GM12892 (cell line): ENCODE results near the gene TENM3.
"Not testable (repeated sequence)": the region's sequence is repeated elsewhere in the genome, so short reads cannot be mapped to it uniquely, and the experiment has no call there.

Experiments
- DNase-seq: peaks from one replicate; pipeline ENCODE4 v3.0.0; 2011; ENCODE audit not compliant: insufficient read length
- FAIRE-seq: peaks from 2 replicates; lab custom pipeline; 2011; peaks lifted over from hg19 to GRCh38; lab: Jason Lieb, UNC
- POLR2A ChIP-seq: IDR thresholded peaks from 2 replicates; pipeline ENCODE4 v1.6.1; 2011; ENCODE audit warnings: low read depth, low read length, control low read depth
- POLR2AphosphoS5 ChIP-seq: IDR thresholded peaks from 2 replicates; pipeline ENCODE4 v1.6.1; 2011; ENCODE audit warnings: low read depth, low read length, control low read depth
- TAF1 ChIP-seq: IDR thresholded peaks from 2 replicates; pipeline ENCODE4 v1.6.1; 2011; ENCODE audit warnings: low read depth, mild to moderate bottlenecking, control low read depth, low read length, borderline replicate concordance

The TENM3 gene

GRCh38 chr4:182354867-182355266 lies 111.7 kb downstream of the TENM3 start:
- DNase-seq, result no peak
- no peak for TF ChIP-seq POLR2A
- no peak for TF ChIP-seq POLR2AphosphoS5
- no peak for TF ChIP-seq TAF1
- no peak for FAIRE-seq

- DNase-seq, result no peak
- no peak for FAIRE-seq
- TF ChIP-seq TAF1 (no peak), POLR2AphosphoS5 (no peak), POLR2A (no peak)
Measured at GRCh38 chr4:182367153-182367552, 124.0 kb downstream of the TENM3 start.

- no peak for FAIRE-seq
- no peak for DNase-seq
- TF ChIP-seq POLR2AphosphoS5, result no peak
- no peak for TF ChIP-seq TAF1
- no peak for TF ChIP-seq POLR2A
Measured at GRCh38 chr4:182369211-182369610, 126.0 kb downstream of the TENM3 start.

- FAIRE-seq (no peak), DNase-seq (no peak)
- TF ChIP-seq TAF1 (no peak), POLR2A (no peak), POLR2AphosphoS5 (no peak)
Measured at GRCh38 chr4:182370491-182370890, 127.3 kb downstream of the TENM3 start.

- no peak for TF ChIP-seq POLR2A
- TF ChIP-seq TAF1, result no peak
- no peak for TF ChIP-seq POLR2AphosphoS5
- no peak for FAIRE-seq
- no peak for DNase-seq
Measured at GRCh38 chr4:182380771-182381181, 137.6 kb downstream of the TENM3 start.

GRCh38 chr4:182382941-182383340 lies 139.7 kb downstream of the TENM3 start:
- FAIRE-seq, result no peak

GRCh38 chr4:182384631-182385091 lies 141.5 kb downstream of the TENM3 start:
- TF ChIP-seq POLR2A (no peak), POLR2AphosphoS5 (no peak), TAF1 (no peak)
- FAIRE-seq (no peak), DNase-seq (no peak)

More at GRCh38 chr4:182382941-182383340, 139.7 kb downstream of the TENM3 start:
- DNase-seq, result no peak
- TF ChIP-seq TAF1, result no peak
- TF ChIP-seq POLR2AphosphoS5, result no peak
- no peak for TF ChIP-seq POLR2A

- no peak for TF ChIP-seq TAF1
- TF ChIP-seq POLR2AphosphoS5, result no peak
- no peak for TF ChIP-seq POLR2A
- FAIRE-seq (no peak), DNase-seq (no peak)
Measured at GRCh38 chr4:182385897-182386296, 142.7 kb downstream of the TENM3 start.

- not testable (repeated sequence) for DNase-seq, FAIRE-seq
Measured at GRCh38 chr4:182386576-182386975, 143.4 kb downstream of the TENM3 start.

GRCh38 chr4:182391111-182391684 lies 148.0 kb downstream of the TENM3 start:
- TF ChIP-seq TAF1, result no peak
- TF ChIP-seq POLR2A, result no peak
- no peak for TF ChIP-seq POLR2AphosphoS5
- FAIRE-seq (no peak), DNase-seq (no peak)

GRCh38 chr4:182394181-182394580 lies 151.0 kb downstream of the TENM3 start:
- FAIRE-seq (no peak), DNase-seq (no peak)
- TF ChIP-seq TAF1 (no peak), POLR2A (no peak), POLR2AphosphoS5 (no peak)

GRCh38 chr4:182400081-182400480 lies 156.9 kb downstream of the TENM3 start:
- DNase-seq (no peak), FAIRE-seq (no peak)
- TF ChIP-seq TAF1, result no peak
- TF ChIP-seq POLR2AphosphoS5, result no peak
- TF ChIP-seq POLR2A, result no peak

GRCh38 chr4:182400790-182401189 lies 157.6 kb downstream of the TENM3 start:
- TF ChIP-seq POLR2AphosphoS5 (no peak), POLR2A (no peak), TAF1 (no peak)
- FAIRE-seq, result no peak
- no peak for DNase-seq
